ENCODE data around the gene ARID5A.

Gene ARID5A

GRCh38 chr2:96512341-96512740 lies 24.2 kb upstream of the ARID5A start:
- no peak for DNase-seq (ENCODE audit: low read depth)
- no peak for TF ChIP-seq CTCF (conservative IDR thresholded peaks at IDR 0.05; ENCODE audit: low read depth, low read length)
- no peak overlapping the region for H3K4me3 ChIP-seq (ENCODE audit: low read length)

- H3K4me3 ChIP-seq (ENCODE audit: low read length), result no peak overlapping the region
- no peak for DNase-seq (ENCODE audit: low read depth)
- TF ChIP-seq CTCF (conservative IDR thresholded peaks at IDR 0.05; ENCODE audit: low read depth, low read length), result no peak
These were observed 22.0 kb upstream of the ARID5A start for GRCh38 chr2:96514521-96514920.

GRCh38 chr2:96517079-96517478 lies 19.5 kb upstream of the ARID5A start:
- H3K4me3 ChIP-seq (ENCODE audit: low read length), result no peak overlapping the region
- no peak for DNase-seq (ENCODE audit: low read depth)
- no peak for TF ChIP-seq CTCF (conservative IDR thresholded peaks at IDR 0.05; ENCODE audit: low read depth, low read length)

GRCh38 chr2:96520231-96520630 lies 16.3 kb upstream of the ARID5A start:
- no peak for TF ChIP-seq CTCF (conservative IDR thresholded peaks at IDR 0.05; ENCODE audit: low read depth, low read length)
- no peak for DNase-seq (ENCODE audit: low read depth)
- no peak overlapping the region for H3K4me3 ChIP-seq (ENCODE audit: low read length)

- no peak for TF ChIP-seq CTCF (conservative IDR thresholded peaks at IDR 0.05; ENCODE audit: low read depth, low read length)
- DNase-seq (ENCODE audit: low read depth), result no peak
- no peak overlapping the region for H3K4me3 ChIP-seq (ENCODE audit: low read length)
These were observed 15.9 kb upstream of the ARID5A start for GRCh38 chr2:96520697-96521096.

GRCh38 chr2:96521219-96521618 lies 15.3 kb upstream of the ARID5A start:
- DNase-seq (ENCODE audit: low read depth), result no peak
- no peak overlapping the region for H3K4me3 ChIP-seq (ENCODE audit: low read length)
- no peak for TF ChIP-seq CTCF (conservative IDR thresholded peaks at IDR 0.05; ENCODE audit: low read depth, low read length)

- H3K4me3 ChIP-seq (ENCODE audit: low read length), result no peak overlapping the region
- no peak for TF ChIP-seq CTCF (conservative IDR thresholded peaks at IDR 0.05; ENCODE audit: low read depth, low read length)
- DNase-seq (ENCODE audit: low read depth), result no peak
These were observed 14.0 kb upstream of the ARID5A start for GRCh38 chr2:96522304-96523203.
